K562 (cell line): ENCODE results near the gene GCG. TPM values are rescaled to one million over a fixed set of nuclear protein-coding genes. Genes with fewer than 3 reads are reported as not detected.

ENCODE experiments used
- ATAC-seq: fragments of 200-7000 bp; cut with Tn5 transposase; 3 replicates; pipeline ENCODE4 v1.9.1; 2020; ENCODE audit warnings: moderate library complexity
- BruUV-seq: library from RNA; stranded (reverse); fragments of 400-500 nt; replicated peaks from 2 replicates; lab custom pipeline; 2021; lab: Mats Ljungman, UMichigan
- CTCF ChIA-PET: fragments of 300-600 bp; formaldehyde crosslinking; extraction: SDS; loops from one replicate; lab custom pipeline; 2021; ENCODE audit warnings: low intra/inter-chr PET ratio; lab: Yijun Ruan, JAX
- POLR2A ChIA-PET: fragments of 300-600, 350-650 bp; sonication (Branson Sonifier 250); formaldehyde crosslinking; extraction: SDS; loops from one replicate; lab custom pipeline; 2021; ENCODE audit warnings: antibody characterized with exemption, inconsistent platforms; lab: Yijun Ruan, JAX
- DNase-seq, 4 experiments: peaks; one replicate each; pipeline versions ENCODE4 v3.0.0 to v3.0.0-alpha.2; 2011 to 2018; ENCODE audit warnings: low spot score in 3 of 4, mixed read lengths in 3 of 4; ENCODE audit errors: extremely low read depth in 1 of 4
- FAIRE-seq: peaks from 2 replicates; lab custom pipeline; 2011; peaks lifted over from hg19 to GRCh38; lab: Jason Lieb, UNC
- H2AFZ ChIP-seq: 2 replicates; pipeline ENCODE4 v1.6.0; 2011; ENCODE audit warnings: low read depth, low read length, control low read depth, inconsistent platforms
- H3K27ac ChIP-seq: fragments of 200-600 bp; 3 replicates; pipeline ENCODE4 v1.8.0; 2011; ENCODE audit warnings: low read depth, mild to moderate bottlenecking, control low read depth, inconsistent platforms, low read length, moderate library complexity, mixed read lengths; ENCODE audit errors: extremely low read depth
- H3K27me3 ChIP-seq, 2 experiments: fragments of 300-600 bp in 1 of 2; 2 replicates in 1 of 2; 3 replicates in 1 of 2; pipeline versions ENCODE4 v1.6.0 to v1.8.0; 2011; ENCODE audit warnings: inconsistent platforms in 2 of 2, low read length in 2 of 2, mild to moderate bottlenecking in 1 of 2, mixed read lengths in 1 of 2, moderate library complexity in 1 of 2; ENCODE audit not compliant: control insufficient read depth in 2 of 2, insufficient read depth in 2 of 2
- H3K36me3 ChIP-seq: fragments of 300-600 bp; 3 replicates; pipeline ENCODE4 v1.8.0; 2011; ENCODE audit warnings: mild to moderate bottlenecking, low read length, inconsistent platforms; ENCODE audit not compliant: control insufficient read depth, insufficient read depth
- H3K4me1 ChIP-seq, 2 experiments: fragments of 200-600 bp in 1 of 2; replicated peaks in 1 of 2; 2 replicates in 1 of 2; 3 replicates in 1 of 2; pipeline versions ENCODE4 v1.5.1 to v1.8.0; 2011; ENCODE audit warnings: inconsistent platforms in 2 of 2, low read length in 2 of 2, mild to moderate bottlenecking in 1 of 2, mixed read lengths in 1 of 2, moderate library complexity in 1 of 2; ENCODE audit not compliant: control insufficient read depth in 2 of 2, insufficient read depth in 2 of 2
- H3K4me2 ChIP-seq: 2 replicates; pipeline ENCODE4 v1.6.1; 2011; ENCODE audit warnings: low read length, control low read depth, inconsistent platforms, mixed read lengths; ENCODE audit not compliant: insufficient read depth
- H3K4me3 ChIP-seq: fragments of 200-600 bp; sonication (generic), shearing (Covaris generic); 2 replicates; pipeline ENCODE4 v1.5.1; 2016; ENCODE audit warnings: control low read depth, inconsistent platforms
- H3K79me2 ChIP-seq: fragments of 200-600 bp; 3 replicates; pipeline ENCODE4 v1.8.0; 2011; ENCODE audit warnings: low read length, inconsistent platforms; ENCODE audit not compliant: control insufficient read depth, insufficient read depth
- H3K9ac ChIP-seq, 2 experiments: 2 replicates each; pipeline versions ENCODE4 v1.6.0 to v1.6.1; 2011; ENCODE audit warnings: low read depth in 2 of 2, low read length in 2 of 2, control low read depth in 1 of 2, inconsistent platforms in 1 of 2, mild to moderate bottlenecking in 1 of 2, mixed read lengths in 1 of 2; ENCODE audit not compliant: insufficient read depth in 1 of 2
- H3K9me1 ChIP-seq: one replicate; pipeline ENCODE4 v1.6.0; 2011; ENCODE audit warnings: inconsistent platforms, mild to moderate bottlenecking, low read length, moderate library complexity; ENCODE audit not compliant: control insufficient read depth, insufficient read depth
- H3K9me3 ChIP-seq: replicated peaks from 2 replicates; pipeline ENCODE4 v1.5.1; 2011; ENCODE audit warnings: low read depth, low read length, inconsistent platforms; ENCODE audit not compliant: control insufficient read depth, insufficient read depth
- H4K20me1 ChIP-seq: replicated peaks from 2 replicates; pipeline ENCODE4 v1.6.1; 2011; ENCODE audit warnings: low read length, inconsistent platforms, mixed read lengths; ENCODE audit not compliant: control insufficient read depth, insufficient read depth
- BCLAF1 ChIP-seq, 2 experiments: fragments of 450-650 bp in 1 of 2; IDR thresholded peaks; 2 replicates each; pipeline ENCODE4 v1.6.1; 2011 to 2017; ENCODE audit warnings: low read depth in 2 of 2, antibody characterized with exemption in 1 of 2, borderline replicate concordance in 1 of 2, low read length in 1 of 2, mild to moderate bottlenecking in 1 of 2, mixed read lengths in 1 of 2; ENCODE audit not compliant: control insufficient read depth in 1 of 2
- BCOR ChIP-seq: fragments of 450-650 bp; IDR thresholded peaks from 2 replicates; pipeline ENCODE4 v1.6.1; 2016
- BRCA1 ChIP-seq, 2 experiments: fragments of 450-650 bp in 1 of 2; sonication (generic) in 1 of 2; formaldehyde crosslinking in 1 of 2; IDR thresholded peaks; 2 replicates each; pipeline versions ENCODE4 v1.5.0 to v1.6.1; 2017 to 2020; ENCODE audit warnings: mild to moderate bottlenecking in 1 of 2, missing genetic modification reagents in 1 of 2
- CBFB ChIP-seq: sonication (generic); formaldehyde crosslinking; IDR thresholded peaks from 2 replicates; pipeline ENCODE4 v1.4.0; 2020; ENCODE audit warnings: mild to moderate bottlenecking, missing genetic modification reagents
- CHCHD3 ChIP-seq: fragments of 250-450 bp; sonication (Bioruptor Pico); IDR thresholded peaks from 2 replicates; pipeline ENCODE4 v2.1.2; 2022; ENCODE audit warnings: mild to moderate bottlenecking
- E2F3 ChIP-seq: fragments of 250-450 bp; sonication (Bioruptor Pico); IDR thresholded peaks from 2 replicates; pipeline ENCODE4 v1.4.0; 2020; ENCODE audit warnings: mild to moderate bottlenecking
- FOXA3 ChIP-seq, 2 experiments: fragments of 450-650 bp in 1 of 2; sonication (generic) in 1 of 2; formaldehyde crosslinking; IDR thresholded peaks in 1 of 2; conservative IDR thresholded peaks in 1 of 2; 2 replicates each; pipeline versions ENCODE4 v1.4.0 to v1.8.0; 2020 to 2022; ENCODE audit warnings: mild to moderate bottlenecking in 2 of 2, missing genetic modification reagents in 1 of 2
- HLTF ChIP-seq: fragments of 450-650 bp; IDR thresholded peaks from 2 replicates; pipeline ENCODE4 v1.6.1; 2016
- HSF4 ChIP-seq: fragments of 250-450 bp; sonication (Bioruptor Pico); IDR thresholded peaks from 2 replicates; pipeline ENCODE4 v2.1.2; 2022; ENCODE audit warnings: mild to moderate bottlenecking, moderate library complexity, borderline replicate concordance
- IRF9 ChIP-seq: fragments of 450-650 bp; IDR thresholded peaks from 2 replicates; pipeline ENCODE4 v1.6.1; 2016; ENCODE audit warnings: missing biosample characterization, missing genetic modification characterization
- JUN ChIP-seq, 2 experiments: sonication (generic) in 1 of 2; formaldehyde crosslinking in 1 of 2; IDR thresholded peaks; 2 replicates each; pipeline versions ENCODE4 v1.6.1 to v1.8.0; 2012 to 2022; ENCODE audit warnings: borderline replicate concordance in 2 of 2, mild to moderate bottlenecking in 2 of 2, improper control_type of control experiment in 1 of 2, low read depth in 1 of 2, low read length in 1 of 2, missing genetic modification reagents in 1 of 2
- NR2C2 ChIP-seq, 2 experiments: fragments of 200-800 bp in 1 of 2; sonication (Bioruptor generic) in 1 of 2; sonication (generic) in 1 of 2; formaldehyde crosslinking in 1 of 2; IDR thresholded peaks; 2 replicates each; pipeline versions ENCODE4 v1.6.1 to v1.8.0; 2016 to 2022; ENCODE audit warnings: mild to moderate bottlenecking in 1 of 2, missing compliant biosample characterization in 1 of 2, missing genetic modification characterization in 1 of 2, missing genetic modification reagents in 1 of 2
- PHF8 ChIP-seq: fragments of 200-600 bp; sonication (generic); IDR thresholded peaks from 2 replicates; pipeline ENCODE4 v1.6.1; 2012; ENCODE audit warnings: mixed run types, mild to moderate bottlenecking, inconsistent platforms, low read length, moderate library complexity, borderline replicate concordance
- PURB ChIP-seq: sonication (generic); formaldehyde crosslinking; IDR thresholded peaks from 2 replicates; pipeline ENCODE4 v1.9.0; 2021; ENCODE audit warnings: low read depth, mild to moderate bottlenecking, missing genetic modification reagents
- RFX1 ChIP-seq: fragments of 450-650 bp; IDR thresholded peaks from 2 replicates; pipeline ENCODE4 v1.6.1; 2016; ENCODE audit warnings: mild to moderate bottlenecking, moderate library complexity
- SIRT6 ChIP-seq: IDR thresholded peaks from one replicate; pipeline ENCODE4 v1.6.1; 2012; ENCODE audit warnings: low read depth, mild to moderate bottlenecking, control low read depth, inconsistent platforms, low read length, moderate library complexity
- TARDBP ChIP-seq: fragments of 450-650 bp; IDR thresholded peaks from 2 replicates; pipeline ENCODE4 v1.6.1; 2016
- TBL1XR1 ChIP-seq, 2 experiments: IDR thresholded peaks; 2 replicates each; pipeline ENCODE4 v1.6.1; 2012; ENCODE audit warnings: improper control_type of control experiment in 2 of 2, low read length in 2 of 2, mild to moderate bottlenecking in 1 of 2
- WGBS: fragments of 100-300 bp; shearing (Covaris generic); methylation state at CpG from one replicate; pipeline ENCODE4 v1.1.6; 2016; ENCODE audit warnings: low coverage, mixed read lengths; ENCODE audit not compliant: insufficient coverage; ENCODE audit errors: missing lambda C conversion rate; 5-methylcytosine and 5-hydroxymethylcytosine counted together
- in situ Hi-C: fragments of 300-500 bp; cut with MboI; formaldehyde crosslinking; loops from 4 replicates; pipeline ENCODE4 v1.15.0; 2018; ENCODE audit warnings: inconsistent platforms, mixed read lengths
- intact Hi-C: fragments of 100-400 bp; cut with micrococcal nuclease; formaldehyde crosslinking; loops from 2 replicates; pipeline ENCODE4 v1.14.2; 2022
- polyA plus RNA-seq, 8 experiments: library from polyadenylated mRNA; depleted of rRNA in 4 of 8; stranded (reverse) in 5 of 8; unstranded in 3 of 8; fragments of >200 nt; fragmentation: Nextera tagmentation in 2 of 8; fragmentation: Illumina TruSeq in 1 of 8; extraction: Ambion mirVana in 2 of 8; extraction: Trizol in 1 of 8; gene quantifications; 2 replicates each; pipeline versions ENCODE4 v1.2.1 to v1.2.3, GENCODE V29; 2011 to 2014; ENCODE audit warnings: inconsistent platforms in 1 of 8, missing spikeins in 1 of 8
- total RNA-seq, 7 experiments: library from RNA; depleted of rRNA in 6 of 7; stranded (reverse); fragments of >200 nt in 6 of 7; fragmentation: Illumina TruSeq in 2 of 7; extraction: Trizol in 2 of 7; gene quantifications; 2 replicates each; pipeline versions ENCODE4 v1.2.1 to v1.2.3, GENCODE V29; 2011 to 2021; ENCODE audit warnings: low replicate concordance in 1 of 7

GCG gene
- total and polyA plus RNA-seq, 9 of the 15 experiments (the other 6 are each of a cell fraction or from before 2014, with no cell fraction given) = not detected

GRCh38 chr2:162148956-162149355 is 3.1 kb downstream of the GCG start (continued):
- TF ChIP-seq E2F3 (no peak), BRCA1 (IDR thresholded peaks at IDR 0.05) (no peak), BRCA1 (CRISPR knock-in tag; IDR thresholded peaks at IDR 0.05) (no peak), TARDBP (no peak), HLTF (no peak), JUN (IDR thresholded peaks at IDR 0.05; ENCODE audit: borderline replicate concordance, low read depth, low read length) (no peak), JUN (CRISPR knock-in tag; IDR thresholded peaks at IDR 0.05; ENCODE audit: borderline replicate concordance) (no peak), FOXA3 (CRISPR knock-in tag; conservative IDR thresholded peaks at IDR 0.05 in 1 of 2, IDR thresholded peaks at IDR 0.05 in 1 of 2) (no peak), RFX1 (no peak), BCOR (no peak), NR2C2 (CRISPR knock-in tag; IDR thresholded peaks at IDR 0.05) (no peak), NR2C2 (tag; IDR thresholded peaks at IDR 0.05) (no peak)

DNA sequence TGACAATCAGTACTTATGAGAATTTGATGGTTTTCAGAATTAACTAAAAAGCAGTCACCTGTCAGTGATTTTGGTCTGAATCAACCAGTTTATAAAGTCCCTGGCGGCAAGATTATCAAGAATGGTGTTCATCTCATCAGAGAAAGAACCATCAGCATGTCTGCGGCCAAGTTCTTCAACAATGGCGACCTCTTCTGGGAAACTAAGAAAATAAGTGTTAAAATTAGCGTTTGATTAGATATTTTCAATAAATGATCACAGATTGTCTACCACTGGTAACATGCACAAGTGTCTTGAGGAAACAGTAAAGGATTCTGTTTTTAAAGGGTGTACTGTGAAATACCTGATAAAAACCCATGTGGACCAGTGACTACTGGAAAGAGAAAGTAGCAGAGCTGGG is 8.1 kb downstream of the GCG start:
- Histone ChIP-seq H3K36me3 (no peaks in the 10 kb centered on the region), H3K4me1 (no peaks in the 10 kb centered on the region), H3K9me3 (no peaks in the 10 kb centered on the region; the same call in 1 of the 2 replicates), H3K9ac (no peak overlapping the region), H3K27me3 (no peaks in the 10 kb centered on the region), H3K4me2 (no peak overlapping the region), H3K27ac (no peak overlapping the region), H3K79me2 (no peaks in the 10 kb centered on the region), H3K9me1 (no peaks in the 10 kb centered on the region), H4K20me1 (no peaks in the 10 kb centered on the region), H3K4me3 (no peak overlapping the region), H2AFZ (no peak overlapping the region)
- BruUV-seq = no TSS peak
- ChIA-PET CTCF (no interaction called here), POLR2A (no interaction called here)
- FAIRE-seq = no peak
- in situ Hi-C loops (loop anchor here (25.0 kb wide), 1 partner anchor 882 kb away; no protein-coding TSS in a partner anchor), intact Hi-C loops (no loop called here)
- no peak for DNase-seq
- 0% methylated on average over 4 of the region's 4 CpGs for WGBS
- ATAC-seq = no peak
- TF ChIP-seq BCLAF1 (IDR thresholded peaks at IDR 0.05; ENCODE audit: borderline replicate concordance in 1 of 2, control insufficient read depth in 1 of 2, low read depth in 2 of 2, low read length in 1 of 2) = no peak
- TF ChIP-seq HSF4 (CRISPR knock-in tag) = no peak
- TF ChIP-seq CHCHD3 (CRISPR knock-in tag) = no peak
- no peak for TF ChIP-seq SIRT6
- no peak for TF ChIP-seq CBFB (CRISPR knock-in tag)
- no peak for TF ChIP-seq IRF9 (tag)
- TF ChIP-seq PURB (CRISPR knock-in tag) = no peak
- TF ChIP-seq TBL1XR1 (IDR thresholded peaks at IDR 0.05; ENCODE audit: low read length in 2 of 2) = no peak
- TF ChIP-seq PHF8 = no peak
